Activated T-helper 1 cell treated with anti-CD3 and anti-CD28 coated beads, Interleukin-12 subunit alpha, Interleukin-12 subunit beta, Interleukin-2, Interleukin-4 antibody, amounts not matched to agents 30 ng/mL and 10 ng/mL and 1 ng/mL, durations not matched to agents 14 hours and 24 hours and 36 hours (primary cell): Measurements from ENCODE around the gene OR2S2. TPM values are rescaled to one million over a fixed set of nuclear protein-coding genes. Genes with fewer than 3 reads are reported as not detected.
"Not testable (repeated sequence)": the region's sequence is repeated elsewhere in the genome, so short reads cannot be mapped to it uniquely, and the experiment has no call there.

Experiments used
- DNase-seq: peaks from one replicate; pipeline ENCODE4 v3.0.0; 2021; ENCODE audit warnings: low spot score
- H3K27ac Mint-ChIP-seq: one replicate; pipeline ENCODE4 v1.8.0; 2021; ENCODE audit warnings: mild to moderate bottlenecking, mixed read lengths
- H3K27me3 Mint-ChIP-seq: one replicate; pipeline ENCODE4 v1.8.0; 2022; ENCODE audit warnings: mild to moderate bottlenecking, moderate library complexity, mixed read lengths; ENCODE audit not compliant: insufficient read depth
- H3K36me3 Mint-ChIP-seq: one replicate; pipeline ENCODE4 v1.8.0; 2021; ENCODE audit warnings: low read depth, mixed read lengths
- H3K4me1 Mint-ChIP-seq: one replicate; pipeline ENCODE4 v1.8.0; 2021; ENCODE audit warnings: low read depth, mixed read lengths
- H3K4me3 Mint-ChIP-seq: one replicate; pipeline ENCODE4 v1.8.0; 2021; ENCODE audit warnings: mild to moderate bottlenecking, moderate library complexity, mixed read lengths
- H3K9me3 Mint-ChIP-seq: one replicate; pipeline ENCODE4 v1.8.0; 2021; ENCODE audit warnings: mixed read lengths
- intact Hi-C: fragments of 100-400 bp; cut with micrococcal nuclease; formaldehyde crosslinking; loops from one replicate; pipeline ENCODE4 v1.15.1; 2024
- total RNA-seq: library from RNA; stranded (reverse); gene quantifications from 2 replicates; pipeline ENCODE4 v1.2.3, GENCODE V29; 2022

The OR2S2 gene
- not detected in 2 replicates for total RNA-seq

- intact Hi-C loops = loop anchor here (5.0 kb wide), 1 partner anchor 49 kb away; no protein-coding TSS in a partner anchor
- Mint-ChIP-seq H3K27ac (no peak within 1 kb of the TSS), H3K27me3 (peaks cover 16% of the 10 kb centered on the region)
Observed at GRCh38 chr9:35958104-35958837, at the start of gene OR2S2. Gene OR2S2 (minus strand): TSS chr9:35958154. CDS start chr9:35958098, 56 bp downstream.

GRCh38 chr9:36007316-36007708, 49.4 kb upstream of the OR2S2 start:
- intact Hi-C loops = loop anchor here (2.0 to 5.0 kb wide), 2 partner anchors 50 to 321 kb away; partner anchors contain the start of gene OR2S2

More at GRCh38 chr9:35958104-35958837, at the start of gene OR2S2:
- Mint-ChIP-seq H3K4me1 (peaks cover 6% of the 10 kb centered on the region), H3K9me3 (no peaks in the 10 kb centered on the region), H3K36me3 (no peaks in the 10 kb centered on the region), H3K4me3 (no peak within 1 kb of the TSS)
- no peak for DNase-seq

GRCh38 chr9:36006549-36007315, 48.8 kb upstream of the OR2S2 start:
- no peak for DNase-seq
- Mint-ChIP-seq H3K27ac (no peak overlapping the region), H3K4me1 (peaks cover 14% of the 10 kb centered on the region), H3K4me3 (no peak overlapping the region), H3K36me3 (peaks cover 3% of the 10 kb centered on the region), H3K9me3 (peaks cover 4% of the 10 kb centered on the region), H3K27me3 (peaks cover 30% of the 10 kb centered on the region)
- intact Hi-C loops = loop anchor here (2.0 to 5.0 kb wide), 2 partner anchors 49 to 322 kb away; partner anchors contain the start of gene OR2S2

More at GRCh38 chr9:36007316-36007708, 49.4 kb upstream of the OR2S2 start:
- Mint-ChIP-seq H3K27ac (no peak overlapping the region), H3K4me1 (peaks cover 14% of the 10 kb centered on the region), H3K9me3 (peaks cover 4% of the 10 kb centered on the region), H3K36me3 (peaks cover 3% of the 10 kb centered on the region), H3K4me3 (no peak overlapping the region), H3K27me3 (peaks cover 27% of the 10 kb centered on the region)
- DNase-seq = no peak

- intact Hi-C loops = loop anchor here (2.0 to 5.0 kb wide), 2 partner anchors 49 to 323 kb away; partner anchors contain the start of gene OR2S2
- H3K9me3 Mint-ChIP-seq = peaks cover 4% of the 10 kb centered on the region
- H3K4me3 Mint-ChIP-seq = no peak overlapping the region
- H3K4me1 Mint-ChIP-seq = peaks cover 14% of the 10 kb centered on the region
- H3K27ac Mint-ChIP-seq = no peak overlapping the region
- H3K36me3 Mint-ChIP-seq = peaks cover 3% of the 10 kb centered on the region
- DNase-seq = no peak
- peaks cover 29% of the 10 kb centered on the region for H3K27me3 Mint-ChIP-seq
Observed at GRCh38 chr9:36005891-36006290, 47.9 kb upstream of the OR2S2 start.

GRCh38 chr9:35998333-35998732, 40.4 kb upstream of the OR2S2 start:
- no peak for DNase-seq
- Mint-ChIP-seq H3K9me3 (peaks cover 5% of the 10 kb centered on the region), H3K4me1 (no peaks in the 10 kb centered on the region), H3K36me3 (no peaks in the 10 kb centered on the region), H3K27me3 (peaks cover 33% of the 10 kb centered on the region), H3K4me3 (no peak overlapping the region), H3K27ac (no peak overlapping the region)
- intact Hi-C loops = no loop called here

GRCh38 chr9:35997016-35997415, 39.1 kb upstream of the OR2S2 start:
- DNase-seq, H3K4me1 Mint-ChIP-seq, intact Hi-C loops, H3K36me3 Mint-ChIP-seq, H3K9me3 Mint-ChIP-seq, H3K4me3 Mint-ChIP-seq, H3K27ac Mint-ChIP-seq: not testable (repeated sequence)
- peaks cover 30% of the 10 kb centered on the region for H3K27me3 Mint-ChIP-seq

- peaks cover 28% of the 10 kb centered on the region for H3K27me3 Mint-ChIP-seq
- peaks cover 5% of the 10 kb centered on the region for H3K9me3 Mint-ChIP-seq
- no peaks in the 10 kb centered on the region for H3K4me1 Mint-ChIP-seq
- no peak overlapping the region for H3K4me3 Mint-ChIP-seq
- no peak overlapping the region for H3K27ac Mint-ChIP-seq
- intact Hi-C loops = no loop called here
- no peaks in the 10 kb centered on the region for H3K36me3 Mint-ChIP-seq
- DNase-seq = no peak
Observed at GRCh38 chr9:35996358-35996970, 38.5 kb upstream of the OR2S2 start.

GRCh38 chr9:35994959-35995358, 37.0 kb upstream of the OR2S2 start:
- no peaks in the 10 kb centered on the region for H3K4me1 Mint-ChIP-seq
- peaks cover 26% of the 10 kb centered on the region for H3K27me3 Mint-ChIP-seq
- no peak overlapping the region for H3K27ac Mint-ChIP-seq
- DNase-seq = no peak
- H3K9me3 Mint-ChIP-seq = peaks cover 5% of the 10 kb centered on the region
- intact Hi-C loops = no loop called here
- H3K36me3 Mint-ChIP-seq = no peaks in the 10 kb centered on the region
- H3K4me3 Mint-ChIP-seq = no peak overlapping the region

- peaks cover 5% of the 10 kb centered on the region for H3K9me3 Mint-ChIP-seq
- H3K27ac Mint-ChIP-seq = no peak overlapping the region
- H3K4me1 Mint-ChIP-seq = no peaks in the 10 kb centered on the region
- no peak overlapping the region for H3K4me3 Mint-ChIP-seq
- peaks cover 28% of the 10 kb centered on the region for H3K27me3 Mint-ChIP-seq
- H3K36me3 Mint-ChIP-seq = no peaks in the 10 kb centered on the region
- intact Hi-C loops = no loop called here
- no peak for DNase-seq
Observed at GRCh38 chr9:35993976-35994720, 36.2 kb upstream of the OR2S2 start.

- DNase-seq, H3K4me3 Mint-ChIP-seq, H3K36me3 Mint-ChIP-seq, H3K27ac Mint-ChIP-seq, H3K4me1 Mint-ChIP-seq, H3K9me3 Mint-ChIP-seq, intact Hi-C loops: not testable (repeated sequence)
- H3K27me3 Mint-ChIP-seq = peaks cover 28% of the 10 kb centered on the region
Observed at GRCh38 chr9:35993136-35993535, 35.2 kb upstream of the OR2S2 start.

GRCh38 chr9:35990155-35990554, 32.2 kb upstream of the OR2S2 start:
- Mint-ChIP-seq H3K9me3 (no peaks in the 10 kb centered on the region), H3K4me1 (no peaks in the 10 kb centered on the region), H3K36me3 (no peaks in the 10 kb centered on the region), H3K27ac (no peak overlapping the region), H3K4me3 (no peak overlapping the region), H3K27me3 (peaks cover 27% of the 10 kb centered on the region)
- intact Hi-C loops = no loop called here
- DNase-seq = no peak

GRCh38 chr9:35984021-35984420, 26.1 kb upstream of the OR2S2 start:
- Mint-ChIP-seq H3K9me3 (no peaks in the 10 kb centered on the region), H3K4me1 (no peaks in the 10 kb centered on the region), H3K27ac (no peak overlapping the region), H3K4me3 (no peak overlapping the region), H3K27me3 (peaks cover 22% of the 10 kb centered on the region), H3K36me3 (no peaks in the 10 kb centered on the region)
- no peak for DNase-seq
- intact Hi-C loops = no loop called here
